Measurements from ENCODE around the gene OR2M5. TPM values are rescaled to one million over a fixed set of nuclear protein-coding genes. Genes with fewer than 3 reads are reported as not detected.

The OR2M5 gene
- total RNA-seq, 6 experiments from 2014 or later = not detected

GRCh38 chr1:248187363-248187762, 42.4 kb downstream of the OR2M5 start:
- no peak overlapping the region for H3K27ac Mint-ChIP-seq
- H3K9me3 Mint-ChIP-seq = peaks cover 62% of the 10 kb centered on the region
- TF ChIP-seq, protein P1, sequence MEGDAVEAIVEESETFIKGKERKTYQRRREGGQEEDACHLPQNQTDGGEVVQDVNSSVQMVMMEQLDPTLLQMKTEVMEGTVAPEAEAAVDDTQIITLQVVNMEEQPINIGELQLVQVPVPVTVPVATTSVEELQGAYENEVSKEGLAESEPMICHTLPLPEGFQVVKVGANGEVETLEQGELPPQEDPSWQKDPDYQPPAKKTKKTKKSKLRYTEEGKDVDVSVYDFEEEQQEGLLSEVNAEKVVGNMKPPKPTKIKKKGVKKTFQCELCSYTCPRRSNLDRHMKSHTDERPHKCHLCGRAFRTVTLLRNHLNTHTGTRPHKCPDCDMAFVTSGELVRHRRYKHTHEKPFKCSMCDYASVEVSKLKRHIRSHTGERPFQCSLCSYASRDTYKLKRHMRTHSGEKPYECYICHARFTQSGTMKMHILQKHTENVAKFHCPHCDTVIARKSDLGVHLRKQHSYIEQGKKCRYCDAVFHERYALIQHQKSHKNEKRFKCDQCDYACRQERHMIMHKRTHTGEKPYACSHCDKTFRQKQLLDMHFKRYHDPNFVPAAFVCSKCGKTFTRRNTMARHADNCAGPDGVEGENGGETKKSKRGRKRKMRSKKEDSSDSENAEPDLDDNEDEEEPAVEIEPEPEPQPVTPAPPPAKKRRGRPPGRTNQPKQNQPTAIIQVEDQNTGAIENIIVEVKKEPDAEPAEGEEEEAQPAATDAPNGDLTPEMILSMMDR (IDR thresholded peaks at IDR 0.05) = no peak
- H3K4me3 Mint-ChIP-seq = no peak overlapping the region
- no peaks in the 10 kb centered on the region for H3K27me3 Mint-ChIP-seq (ENCODE audit: insufficient read depth)
- no peaks in the 10 kb centered on the region for H3K4me1 Mint-ChIP-seq (ENCODE audit: low read depth)
- no peak for DNase-seq
- no peaks in the 10 kb centered on the region for H3K36me3 Mint-ChIP-seq (ENCODE audit: low read depth)

GRCh38 chr1:248189026-248189425, 44.1 kb downstream of the OR2M5 start:
- no peaks in the 10 kb centered on the region for H3K4me1 Mint-ChIP-seq (ENCODE audit: low read depth)
- DNase-seq = no peak
- TF ChIP-seq, protein P1 (IDR thresholded peaks at IDR 0.05) = no peak
- H3K9me3 Mint-ChIP-seq = peaks cover 70% of the 10 kb centered on the region
- no peak overlapping the region for H3K27ac Mint-ChIP-seq
- H3K36me3 Mint-ChIP-seq (ENCODE audit: low read depth) = no peaks in the 10 kb centered on the region; the same call in 1 of the 2 replicates
- no peaks in the 10 kb centered on the region for H3K27me3 Mint-ChIP-seq (ENCODE audit: insufficient read depth)
- H3K4me3 Mint-ChIP-seq = no peak overlapping the region

DNA sequence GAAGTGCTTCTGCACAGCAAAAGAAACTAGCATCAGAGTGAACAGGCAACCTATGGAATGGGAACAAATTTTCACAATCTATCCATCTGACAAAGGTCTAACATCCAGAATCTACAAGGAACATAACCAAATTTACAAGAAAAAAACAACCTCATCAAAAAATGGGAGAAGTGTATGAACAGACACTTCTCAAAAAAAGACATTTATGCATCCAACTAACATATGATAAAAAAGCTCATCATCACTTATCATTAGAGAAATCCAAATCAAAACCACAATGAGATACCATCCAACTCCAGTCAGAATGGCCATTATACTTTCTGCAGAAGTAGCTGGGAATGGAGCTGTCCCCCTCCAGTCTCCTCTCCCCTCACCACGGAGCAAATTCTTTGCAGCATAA, 49.2 kb downstream of the OR2M5 start:
- H3K36me3 Mint-ChIP-seq (ENCODE audit: low read depth) = no peaks in the 10 kb centered on the region; the same call in 1 of the 2 replicates
- no peaks in the 10 kb centered on the region for H3K27me3 Mint-ChIP-seq (ENCODE audit: insufficient read depth)
- DNase-seq = no peak
- peaks cover 56% of the 10 kb centered on the region for H3K9me3 Mint-ChIP-seq
- no peaks in the 10 kb centered on the region for H3K4me1 Mint-ChIP-seq (ENCODE audit: low read depth)
- H3K27ac Mint-ChIP-seq = no peak overlapping the region
- no peak overlapping the region for H3K4me3 Mint-ChIP-seq
- TF ChIP-seq, protein P1 (IDR thresholded peaks at IDR 0.05) = no peak

Other genes starting within 250 kb of the OR2M5 start
- not detected for gene OR2W3, start 249.6 kb upstream of the OR2M5 start, total RNA-seq (2021; fragmentation: NEBNext Ultra II Directional; extraction: Animal tissue kit (Norgen Biotek cat#: 25700))
- gene OR2T8, start 224.9 kb upstream of the OR2M5 start, total RNA-seq (2021; fragmentation: NEBNext Ultra II Directional; extraction: Animal tissue kit (Norgen Biotek cat#: 25700)) = not detected
- not detected for gene OR2AJ1, start 220.3 kb upstream of the OR2M5 start, total RNA-seq (2021; fragmentation: NEBNext Ultra II Directional; extraction: Animal tissue kit (Norgen Biotek cat#: 25700))
- gene OR2L8, start 196.3 kb upstream of the OR2M5 start, total RNA-seq (2021; fragmentation: NEBNext Ultra II Directional; extraction: Animal tissue kit (Norgen Biotek cat#: 25700)) = not detected
- not detected for gene OR2AK2, start 179.9 kb upstream of the OR2M5 start, total RNA-seq (2021; fragmentation: NEBNext Ultra II Directional; extraction: Animal tissue kit (Norgen Biotek cat#: 25700))
- gene OR2L5, start 131.5 kb upstream of the OR2M5 start, total RNA-seq (2021; fragmentation: NEBNext Ultra II Directional; extraction: Animal tissue kit (Norgen Biotek cat#: 25700)) = not detected
- under 1 TPM in 1 of 6 experiments, not detected in 5; 0.05 TPM for gene OR2L2, start 115.1 kb upstream of the OR2M5 start, total RNA-seq (2021; fragmentation: NEBNext Ultra II Directional; extraction: Animal tissue kit (Norgen Biotek cat#: 25700))
- not detected for gene OR2L3, start 98.3 kb upstream of the OR2M5 start, total RNA-seq (2021; fragmentation: NEBNext Ultra II Directional; extraction: Animal tissue kit (Norgen Biotek cat#: 25700))
- not detected for gene OR2L13, start 50.0 kb upstream of the OR2M5 start, total RNA-seq (2021; fragmentation: NEBNext Ultra II Directional; extraction: Animal tissue kit (Norgen Biotek cat#: 25700))
- not detected for gene OR2M2, start 29.7 kb downstream of the OR2M5 start, total RNA-seq (2021; fragmentation: NEBNext Ultra II Directional; extraction: Animal tissue kit (Norgen Biotek cat#: 25700))
- gene OR2M3, start 52.1 kb downstream of the OR2M5 start, total RNA-seq (2021; fragmentation: NEBNext Ultra II Directional; extraction: Animal tissue kit (Norgen Biotek cat#: 25700)) = under 1 TPM in 3 of 6 experiments, not detected in 3; 0.03 to 0.05 (median 0.05) TPM
- gene OR2M4, start 86.3 kb downstream of the OR2M5 start, total RNA-seq (2021; fragmentation: NEBNext Ultra II Directional; extraction: Animal tissue kit (Norgen Biotek cat#: 25700)) = under 1 TPM in 3 of 6 experiments, not detected in 3; 0.05 to 0.09 (median 0.07) TPM
- under 1 TPM in 1 of 6 experiments, not detected in 5; 0.16 TPM for gene OR2T33, start 132.8 kb downstream of the OR2M5 start, total RNA-seq (2021; fragmentation: NEBNext Ultra II Directional; extraction: Animal tissue kit (Norgen Biotek cat#: 25700))
- not detected for gene OR2T12, start 158.3 kb downstream of the OR2M5 start, total RNA-seq (2021; fragmentation: NEBNext Ultra II Directional; extraction: Animal tissue kit (Norgen Biotek cat#: 25700))
- not detected for gene OR2M7, start 179.4 kb downstream of the OR2M5 start, total RNA-seq (2021; fragmentation: NEBNext Ultra II Directional; extraction: Animal tissue kit (Norgen Biotek cat#: 25700))
- not detected for gene OR14C36, start 203.6 kb downstream of the OR2M5 start, total RNA-seq (2021; fragmentation: NEBNext Ultra II Directional; extraction: Animal tissue kit (Norgen Biotek cat#: 25700))
- not detected for gene OR2T4, start 216.5 kb downstream of the OR2M5 start, total RNA-seq (2021; fragmentation: NEBNext Ultra II Directional; extraction: Animal tissue kit (Norgen Biotek cat#: 25700))
- not detected for gene OR2T6, start 230.6 kb downstream of the OR2M5 start, total RNA-seq (2021; fragmentation: NEBNext Ultra II Directional; extraction: Animal tissue kit (Norgen Biotek cat#: 25700))

Data from HFFc6 (cell line).